Fibroblast of lung (primary cell): ENCODE measurements around the gene MAPKBP1.

Source experiments
- EZH2 ChIP-seq: IDR thresholded peaks from 2 replicates; pipeline ENCODE4 v1.5.1; 2012; ENCODE audit warnings: low read length, control low read depth, mild to moderate bottlenecking; ENCODE audit errors: missing control alignments
- TF ChIP-seq, protein P1 (sequence below), 2 donors: IDR thresholded peaks in 1 of 2; conservative IDR thresholded peaks in 1 of 2; 1 replicate in 1 of 2; 2 replicates in 1 of 2; pipeline ENCODE4 v1.5.1; 2011 to 2012; ENCODE audit warnings: low read length in 2 of 2, control low read depth in 1 of 2, inconsistent platforms in 1 of 2, low read depth in 1 of 2, mild to moderate bottlenecking in 1 of 2

GRCh38 chr15:41839781-41840491 lies 65.7 kb downstream of the MAPKBP1 start:
- TF ChIP-seq, protein P1, sequence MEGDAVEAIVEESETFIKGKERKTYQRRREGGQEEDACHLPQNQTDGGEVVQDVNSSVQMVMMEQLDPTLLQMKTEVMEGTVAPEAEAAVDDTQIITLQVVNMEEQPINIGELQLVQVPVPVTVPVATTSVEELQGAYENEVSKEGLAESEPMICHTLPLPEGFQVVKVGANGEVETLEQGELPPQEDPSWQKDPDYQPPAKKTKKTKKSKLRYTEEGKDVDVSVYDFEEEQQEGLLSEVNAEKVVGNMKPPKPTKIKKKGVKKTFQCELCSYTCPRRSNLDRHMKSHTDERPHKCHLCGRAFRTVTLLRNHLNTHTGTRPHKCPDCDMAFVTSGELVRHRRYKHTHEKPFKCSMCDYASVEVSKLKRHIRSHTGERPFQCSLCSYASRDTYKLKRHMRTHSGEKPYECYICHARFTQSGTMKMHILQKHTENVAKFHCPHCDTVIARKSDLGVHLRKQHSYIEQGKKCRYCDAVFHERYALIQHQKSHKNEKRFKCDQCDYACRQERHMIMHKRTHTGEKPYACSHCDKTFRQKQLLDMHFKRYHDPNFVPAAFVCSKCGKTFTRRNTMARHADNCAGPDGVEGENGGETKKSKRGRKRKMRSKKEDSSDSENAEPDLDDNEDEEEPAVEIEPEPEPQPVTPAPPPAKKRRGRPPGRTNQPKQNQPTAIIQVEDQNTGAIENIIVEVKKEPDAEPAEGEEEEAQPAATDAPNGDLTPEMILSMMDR (conservative IDR thresholded peaks at IDR 0.05 in 1 of 2, IDR thresholded peaks at IDR 0.05 in 1 of 2; ENCODE audit: low read depth in 1 of 2, low read length in 2 of 2): no peak
- TF ChIP-seq EZH2: no peak
